Inflammatory macrophage (primary cell): ENCODE measurements around the gene GNAO1.

Source experiments
- DNase-seq, 2 donors: peaks; one replicate each; pipeline ENCODE4 v3.0.0-alpha.2; 2020 to 2022

Gene GNAO1

DNA sequence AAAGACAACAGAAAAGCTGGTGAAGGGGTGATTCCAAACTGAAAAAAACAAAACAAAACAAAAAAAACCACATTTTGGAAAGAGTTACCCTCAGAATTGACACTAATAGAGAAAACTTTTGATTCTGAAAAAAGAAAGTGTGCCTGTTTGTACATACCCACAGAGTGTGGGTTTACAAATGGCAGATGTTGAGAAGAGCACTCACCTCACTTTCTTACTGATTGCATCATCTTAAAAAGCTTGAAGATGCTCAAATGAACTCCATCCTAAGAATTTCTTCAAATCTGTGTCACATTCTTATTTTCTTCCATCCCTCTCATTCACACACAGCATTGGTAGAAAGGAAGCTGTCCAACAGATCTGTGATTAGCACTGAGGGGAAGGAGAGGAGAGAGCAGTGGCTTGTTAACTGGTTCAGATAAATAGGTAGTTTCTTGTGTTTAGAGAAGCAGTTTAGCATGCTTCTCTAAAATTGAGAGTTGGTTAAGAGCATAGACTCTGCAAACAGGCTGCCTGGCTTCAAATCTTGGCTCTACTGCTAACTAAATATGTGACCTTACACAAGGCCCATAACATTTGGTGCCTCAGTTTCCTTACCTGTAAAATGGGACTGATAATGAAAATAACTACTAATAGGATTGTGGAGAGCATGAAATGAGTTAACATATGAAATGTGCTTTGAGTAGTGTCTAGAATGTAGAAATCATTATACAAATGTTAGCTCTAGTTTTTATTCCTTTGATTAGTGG is 6.9 kb downstream of the GNAO1 start:
- no peak for DNase-seq

GRCh38 chr16:56198755-56199114 is 7.4 kb downstream of the GNAO1 start:
- no peak for DNase-seq

- DNase-seq: no peak
Observed at GRCh38 chr16:56199164-56199563, 7.9 kb downstream of the GNAO1 start.

DNA sequence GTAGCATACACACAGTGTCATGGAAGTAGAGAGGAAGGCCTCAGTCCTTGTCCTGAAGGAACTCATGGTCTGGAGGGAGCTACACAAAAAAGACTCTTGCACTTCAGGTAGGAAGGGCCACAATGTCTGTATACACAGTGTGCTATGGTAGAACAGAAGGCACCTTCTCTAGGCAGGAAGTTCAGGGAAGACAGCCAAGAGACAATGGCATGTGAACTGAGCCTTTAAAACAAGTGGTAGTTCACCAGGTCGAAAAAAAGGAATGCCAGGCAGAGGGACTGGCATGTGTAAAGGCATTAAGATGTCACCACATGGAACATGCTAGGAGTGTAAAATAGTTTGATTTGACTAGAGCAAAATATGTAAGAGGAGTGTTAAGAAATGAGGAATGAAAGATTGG is 9.7 kb downstream of the GNAO1 start:
- no peak for DNase-seq

- no peak for DNase-seq
Observed at GRCh38 chr16:56202036-56202435, 10.7 kb downstream of the GNAO1 start.

- peak; percentile 78 to 79 for DNase-seq
Observed at GRCh38 chr16:56203052-56203451, 11.8 kb downstream of the GNAO1 start.

DNA sequence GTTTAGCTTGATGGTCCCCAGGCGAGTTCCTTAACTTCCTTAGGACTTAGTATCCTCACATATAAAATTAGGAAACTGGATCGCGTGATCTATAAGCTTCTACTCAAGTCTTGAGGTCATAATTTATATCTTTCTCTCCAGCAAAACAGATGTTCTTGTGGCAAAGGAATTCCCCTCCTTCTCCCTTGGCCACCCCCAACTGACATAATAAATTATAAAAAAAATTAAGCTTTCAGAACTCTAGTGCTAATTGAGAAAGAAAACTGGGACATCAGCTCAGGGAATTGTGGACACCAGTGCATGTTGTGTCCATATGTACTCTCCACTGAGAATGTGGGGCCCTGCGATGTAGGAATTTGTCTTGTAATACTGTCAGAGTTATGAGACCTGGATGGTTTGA is 13.5 kb downstream of the GNAO1 start:
- DNase-seq: no peak

- DNase-seq: no peak
Observed at GRCh38 chr16:56206951-56207350, 15.7 kb downstream of the GNAO1 start.

DNA sequence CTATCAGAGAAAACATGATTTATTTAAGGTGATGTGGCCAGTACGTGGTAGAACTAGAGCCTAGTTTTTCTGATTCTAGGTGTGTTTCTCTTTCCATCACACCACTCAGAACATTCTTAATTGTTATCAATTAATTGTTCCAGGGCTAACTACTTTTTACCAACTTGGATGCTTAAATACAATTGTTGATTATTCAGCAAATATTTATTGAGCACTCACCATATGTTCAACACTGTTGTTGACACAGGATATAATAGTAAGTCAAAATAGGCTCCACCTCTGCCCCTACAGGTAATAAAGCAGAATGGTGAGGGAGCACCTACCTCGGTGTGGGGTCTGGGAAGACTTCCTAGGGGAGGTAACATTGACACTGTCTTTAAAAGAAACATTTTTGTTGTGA is 16.1 kb downstream of the GNAO1 start:
- DNase-seq: no peak

DNA sequence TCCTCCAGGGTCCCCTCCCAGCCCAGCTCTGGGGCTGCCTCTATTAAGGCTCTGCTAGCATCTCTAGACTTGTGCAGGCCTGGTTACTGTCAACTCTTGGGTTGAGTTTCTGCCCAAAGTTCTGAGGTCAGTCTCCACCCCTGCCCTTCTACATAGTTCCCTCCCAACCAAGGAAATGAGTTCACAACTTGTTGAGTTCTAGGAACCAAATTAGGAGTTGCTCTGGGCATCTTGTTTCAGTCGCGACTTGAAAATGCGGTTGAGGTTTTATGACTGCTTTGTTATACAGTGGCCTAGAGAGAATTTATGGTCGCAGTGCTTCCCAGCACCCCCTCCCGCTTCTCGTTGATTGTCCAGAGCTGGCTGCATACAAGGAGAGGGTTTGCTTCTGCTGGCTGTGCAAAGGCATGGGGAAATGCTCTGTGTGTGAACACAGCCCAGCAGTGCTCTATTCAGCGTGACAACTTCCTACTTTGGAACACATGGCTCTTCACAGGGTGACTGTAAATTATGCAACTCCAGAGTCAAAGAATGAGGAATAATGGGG is 20.2 kb downstream of the GNAO1 start:
- peak; percentile 60 to 70 for DNase-seq

GRCh38 chr16:56212144-56212543 is 20.9 kb downstream of the GNAO1 start:
- no peak for DNase-seq

- no peak for DNase-seq
Observed at GRCh38 chr16:56221995-56222394, 30.7 kb downstream of the GNAO1 start.

- DNase-seq: no peak
Observed at GRCh38 chr16:56222474-56222997, 31.2 kb downstream of the GNAO1 start.

DNA sequence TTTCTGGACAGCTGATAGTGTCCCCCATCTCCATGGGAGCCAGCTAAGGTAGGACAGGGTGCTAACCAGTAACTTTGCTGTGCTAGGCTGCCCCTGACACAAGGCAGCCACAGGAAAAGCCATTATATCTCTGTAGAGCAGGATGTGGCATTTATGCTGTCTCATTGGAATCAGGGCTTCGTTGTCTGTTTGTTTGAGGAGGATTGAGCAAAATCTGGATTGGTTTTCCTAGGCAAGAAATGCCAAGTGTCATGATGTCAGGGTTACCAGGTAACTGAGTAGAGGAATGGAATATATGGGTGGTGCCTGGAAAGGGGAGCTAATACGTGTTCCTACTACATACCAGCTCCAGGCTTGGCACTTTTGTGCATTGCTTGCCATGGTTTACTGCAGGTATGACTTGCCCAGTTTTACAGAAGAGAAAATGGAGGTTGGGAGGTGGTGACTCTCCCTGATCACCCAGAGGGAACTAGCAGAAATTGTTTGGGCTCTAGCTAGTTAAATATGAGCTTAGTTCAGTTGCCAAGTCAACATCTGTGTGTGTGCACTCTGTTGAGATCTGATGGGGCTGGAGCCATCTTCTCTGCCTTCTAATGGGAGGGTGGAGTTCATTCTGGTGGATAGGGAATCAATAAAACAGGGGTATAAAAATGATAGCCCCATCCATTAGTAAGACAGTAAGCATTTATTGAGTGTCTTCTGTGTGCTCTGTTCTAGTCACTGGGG is 33.9 kb downstream of the GNAO1 start:
- DNase-seq: no peak

DNA sequence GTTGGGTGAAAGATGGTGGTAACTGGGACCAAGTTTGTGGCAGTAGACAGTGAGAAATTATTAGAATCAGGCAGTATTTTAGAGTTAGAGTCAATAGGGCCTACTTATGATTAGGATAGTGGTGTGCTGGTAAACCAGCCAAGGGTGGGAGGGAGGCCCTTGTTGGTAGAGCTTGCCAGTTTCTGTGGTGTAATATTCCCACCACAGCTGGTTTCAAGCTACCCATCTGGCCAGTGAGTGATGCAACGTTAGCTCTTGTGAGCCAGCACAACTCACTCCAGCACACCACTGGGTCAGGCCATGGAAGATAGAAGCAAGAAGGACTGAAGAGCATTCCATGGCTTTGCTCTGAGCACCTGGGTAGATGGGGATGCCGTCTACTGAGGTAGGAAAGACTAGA is 34.9 kb downstream of the GNAO1 start:
- no peak for DNase-seq

DNA sequence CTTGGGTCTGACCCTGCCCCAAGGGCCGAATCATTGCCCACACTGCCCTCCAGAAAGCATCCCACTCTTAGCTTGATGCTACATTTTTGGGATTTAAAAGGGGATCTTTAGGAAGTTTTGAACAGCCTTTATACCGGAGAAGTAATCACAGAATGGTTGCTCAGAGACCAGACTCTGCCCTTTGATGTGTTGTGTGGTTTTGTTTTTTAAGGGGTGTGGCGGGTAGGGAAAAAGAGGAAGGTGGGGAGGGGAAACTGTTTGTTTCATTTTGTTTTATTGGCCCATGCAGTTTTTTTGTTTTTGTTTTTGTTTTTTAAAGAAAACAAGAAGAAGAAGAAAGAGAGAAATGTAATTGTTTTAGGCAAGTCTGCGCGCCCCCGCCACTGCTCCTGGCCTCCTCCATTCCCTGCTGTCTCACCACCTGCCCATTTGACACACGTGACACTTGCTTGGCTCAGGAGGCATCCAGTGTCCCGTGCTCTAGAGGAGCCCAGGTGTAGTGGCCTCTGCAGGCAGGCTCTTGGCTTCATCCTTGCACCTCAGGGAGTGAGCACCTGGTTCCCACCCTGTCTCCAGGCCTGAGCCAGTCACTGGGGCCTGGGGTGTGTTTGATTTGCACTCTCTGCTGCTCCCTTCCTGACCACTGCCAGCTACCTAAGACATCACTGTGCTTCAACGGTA is 35.7 kb downstream of the GNAO1 start:
- DNase-seq: peak in 1 of 2 donors; percentile 6

DNA sequence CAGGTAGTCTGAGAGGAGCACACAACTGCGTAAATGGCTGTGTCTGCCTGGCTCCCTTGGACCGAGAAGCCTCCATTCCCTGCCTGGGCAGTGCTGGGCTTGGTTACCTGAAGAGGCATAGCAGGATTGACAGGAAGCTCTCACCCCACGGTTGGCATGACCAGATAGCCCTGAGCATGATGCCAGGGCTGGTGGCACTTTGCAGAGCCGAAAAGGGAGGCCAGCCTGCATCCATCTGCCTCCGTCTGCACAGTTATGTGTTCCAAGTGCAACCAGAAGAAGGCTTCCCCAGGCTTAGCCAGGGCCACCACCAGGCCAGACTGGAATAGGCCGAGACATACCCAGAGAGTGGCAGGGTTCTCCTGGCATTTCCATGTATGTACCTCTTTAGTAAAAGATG is 36.6 kb downstream of the GNAO1 start:
- DNase-seq: no peak

- no peak for DNase-seq
Observed at GRCh38 chr16:56228476-56228875, 37.2 kb downstream of the GNAO1 start.

GRCh38 chr16:56233795-56234566 is 42.7 kb downstream of the GNAO1 start:
- DNase-seq: peak; percentile 12 to 55

DNA sequence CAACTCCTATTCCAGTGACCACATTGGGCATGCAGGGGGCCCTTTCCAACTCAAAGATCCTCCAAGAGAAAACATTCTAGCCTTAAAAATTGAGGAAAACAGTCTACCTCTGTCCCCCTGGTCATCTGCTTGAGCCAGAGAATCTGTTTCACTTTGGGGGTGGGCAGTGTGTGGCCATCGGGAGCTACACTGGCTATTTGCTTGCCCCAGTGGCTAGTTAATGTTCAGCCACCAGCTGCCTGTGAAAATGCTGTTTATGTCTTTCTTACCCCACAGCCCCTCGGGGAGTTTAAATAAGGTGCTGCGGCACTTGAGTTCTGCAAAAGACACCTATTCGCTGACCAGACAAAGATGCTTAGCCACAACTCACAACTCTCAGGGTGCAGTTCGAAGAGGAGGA is 43.4 kb downstream of the GNAO1 start:
- no peak for DNase-seq

DNA sequence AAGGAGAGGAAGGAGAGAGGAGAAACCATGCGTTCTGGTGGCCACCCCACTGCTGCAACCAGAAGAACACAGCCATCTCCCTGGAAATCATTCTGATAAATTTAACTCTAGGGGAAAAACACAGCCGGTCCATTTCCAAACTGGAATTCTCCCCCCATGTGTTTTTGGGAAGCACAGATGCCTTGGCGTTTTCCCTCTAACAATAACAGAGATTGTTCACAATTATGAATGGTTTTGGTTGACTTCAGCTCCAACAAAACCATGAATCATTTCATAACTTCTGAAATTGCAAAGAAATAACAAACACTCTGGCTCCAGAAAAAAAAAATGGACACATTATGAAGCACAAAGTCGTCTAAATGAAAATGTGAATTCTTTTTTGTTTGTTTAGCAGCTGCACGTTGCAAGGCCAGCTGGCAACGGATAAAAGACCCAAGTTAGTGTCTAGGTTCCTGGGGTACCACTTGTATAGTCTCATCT is 46.2 kb downstream of the GNAO1 start:
- no peak for DNase-seq

DNA sequence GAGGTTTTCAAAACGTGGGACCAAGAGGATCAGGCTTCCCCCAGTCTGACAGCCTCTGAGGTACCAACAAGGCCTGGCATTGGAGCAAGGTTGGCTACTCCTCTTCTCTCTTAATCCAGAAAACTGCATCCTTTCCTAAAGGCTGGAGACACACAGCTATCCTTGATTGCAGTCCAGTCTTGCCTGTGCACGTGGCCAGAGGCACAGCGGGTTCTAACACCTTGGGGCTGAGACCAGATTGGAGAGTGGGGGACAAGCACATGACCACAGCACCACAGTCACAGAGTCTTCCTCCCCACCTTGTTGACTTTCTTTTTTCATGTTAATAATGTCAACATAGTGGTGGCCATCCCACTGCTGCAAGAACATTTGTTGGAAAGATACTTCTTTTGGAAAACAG is 46.9 kb downstream of the GNAO1 start:
- no peak for DNase-seq
